Activated CD4-positive, alpha-beta T cell treated with anti-CD3 and anti-CD28 coated beads for 1 hour (primary cell): ENCODE data around the gene SLC16A4.

Experiments used
- DNase-seq: peaks from one replicate; pipeline ENCODE4 v3.0.0-alpha.2; 2020

Gene SLC16A4

GRCh38 chr1:110321045-110321444 is 69.8 kb downstream of the SLC16A4 start:
- DNase-seq = no peak

DNA sequence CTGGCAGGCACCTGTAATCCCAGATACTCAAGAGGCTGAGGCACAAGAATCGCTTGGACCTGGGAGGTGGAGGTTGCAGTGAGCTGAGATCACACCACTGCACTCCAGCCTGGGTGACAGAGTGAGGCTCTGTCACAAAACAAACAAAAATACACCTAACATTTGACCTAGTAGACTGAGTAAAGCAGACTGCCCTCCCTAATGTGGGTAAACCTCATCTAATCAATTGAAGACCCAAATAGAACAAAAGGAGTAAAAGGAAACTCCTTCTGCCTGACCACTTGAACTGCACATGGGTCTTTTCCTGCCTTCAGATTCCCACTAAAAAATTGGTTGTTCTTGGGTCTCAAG is 70.7 kb downstream of the SLC16A4 start:
- no peak for DNase-seq

GRCh38 chr1:110319332-110320167 is 71.3 kb downstream of the SLC16A4 start:
- DNase-seq = no peak

DNA sequence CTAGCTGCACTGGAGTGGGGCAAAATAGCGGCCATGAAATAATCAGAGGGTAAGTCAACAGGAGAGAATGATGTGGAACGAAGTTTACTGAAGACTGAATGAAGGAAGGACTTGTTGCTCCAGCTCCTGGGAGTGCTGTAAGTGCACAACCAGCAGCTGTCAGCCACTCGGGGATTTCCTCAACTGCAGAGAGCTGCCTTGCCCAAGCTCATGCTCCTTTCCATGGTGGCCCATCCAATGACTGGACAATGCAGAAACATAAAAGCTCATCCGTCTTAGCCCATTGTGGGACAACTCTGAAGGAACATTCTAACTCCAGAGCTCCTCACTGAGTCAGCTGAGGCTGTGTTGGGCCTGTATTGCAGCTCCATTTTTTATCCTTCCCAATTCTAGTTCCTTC is 72.8 kb downstream of the SLC16A4 start:
- DNase-seq = no peak

GRCh38 chr1:110316735-110317134 is 74.1 kb downstream of the SLC16A4 start:
- no peak for DNase-seq
